Stimulated activated CD4-positive, alpha-beta T cell treated with anti-CD3 and anti-CD28 coated beads, Interleukin-2, amount 100 ng/mL, for 4 hours (primary cell): ENCODE results near the gene SYNJ2.

Experiments
- DNase-seq: peaks from one replicate; pipeline ENCODE4 v3.0.0-alpha.2; 2020; ENCODE audit warnings: low read depth

The SYNJ2 gene

GRCh38 chr6:158027590-158028285, 46.1 kb downstream of the SYNJ2 start:
- DNase-seq: no peak

DNA sequence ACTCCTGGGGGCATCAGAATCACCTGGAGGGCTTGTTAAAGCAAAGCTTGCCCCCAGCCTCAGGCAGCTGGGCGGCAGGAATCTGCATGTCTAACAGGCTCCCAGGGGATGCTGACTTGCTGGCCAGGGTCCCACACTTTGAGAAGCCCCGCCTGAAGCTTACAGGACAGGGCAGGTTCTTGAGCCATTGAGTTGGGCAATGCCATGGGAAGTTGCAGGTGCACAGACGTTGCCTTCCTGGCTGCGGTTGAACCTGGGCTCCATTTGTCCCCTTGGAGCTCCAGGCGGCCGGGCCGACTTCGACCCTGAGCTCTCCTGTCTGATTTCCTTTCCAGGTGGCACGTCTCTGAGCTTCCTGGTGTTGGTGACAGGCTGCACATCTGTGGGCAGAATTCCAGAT, 46.8 kb downstream of the SYNJ2 start:
- no peak for DNase-seq

GRCh38 chr6:158028876-158029275, 47.2 kb downstream of the SYNJ2 start:
- DNase-seq: no peak

DNA sequence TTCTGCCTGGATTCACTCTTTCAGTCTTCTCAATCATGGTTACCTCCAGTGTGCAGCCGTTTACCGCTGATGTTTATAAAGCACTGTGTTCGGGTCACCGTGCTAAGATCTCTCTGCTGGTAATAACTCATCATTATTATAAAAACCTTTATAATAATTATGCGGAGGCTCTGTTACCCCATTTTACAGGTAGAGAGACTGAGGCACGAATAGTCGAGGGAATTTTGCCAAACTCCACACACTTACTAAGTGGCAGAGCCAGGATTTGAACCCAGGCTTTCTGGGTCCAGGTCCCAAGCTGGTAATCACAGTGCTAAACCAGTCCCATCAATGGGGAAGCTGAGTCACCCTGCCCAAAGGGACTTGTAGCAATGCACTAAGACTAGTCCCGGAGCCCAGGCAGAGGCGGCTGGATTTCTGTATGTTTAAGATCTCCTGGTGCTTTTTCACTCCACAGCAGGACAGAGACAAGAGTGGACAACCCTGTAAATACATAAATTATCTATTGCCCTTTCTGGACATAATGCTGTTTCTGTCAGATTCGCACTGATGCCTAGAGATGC, 48.1 kb downstream of the SYNJ2 start:
- no peak for DNase-seq

DNA sequence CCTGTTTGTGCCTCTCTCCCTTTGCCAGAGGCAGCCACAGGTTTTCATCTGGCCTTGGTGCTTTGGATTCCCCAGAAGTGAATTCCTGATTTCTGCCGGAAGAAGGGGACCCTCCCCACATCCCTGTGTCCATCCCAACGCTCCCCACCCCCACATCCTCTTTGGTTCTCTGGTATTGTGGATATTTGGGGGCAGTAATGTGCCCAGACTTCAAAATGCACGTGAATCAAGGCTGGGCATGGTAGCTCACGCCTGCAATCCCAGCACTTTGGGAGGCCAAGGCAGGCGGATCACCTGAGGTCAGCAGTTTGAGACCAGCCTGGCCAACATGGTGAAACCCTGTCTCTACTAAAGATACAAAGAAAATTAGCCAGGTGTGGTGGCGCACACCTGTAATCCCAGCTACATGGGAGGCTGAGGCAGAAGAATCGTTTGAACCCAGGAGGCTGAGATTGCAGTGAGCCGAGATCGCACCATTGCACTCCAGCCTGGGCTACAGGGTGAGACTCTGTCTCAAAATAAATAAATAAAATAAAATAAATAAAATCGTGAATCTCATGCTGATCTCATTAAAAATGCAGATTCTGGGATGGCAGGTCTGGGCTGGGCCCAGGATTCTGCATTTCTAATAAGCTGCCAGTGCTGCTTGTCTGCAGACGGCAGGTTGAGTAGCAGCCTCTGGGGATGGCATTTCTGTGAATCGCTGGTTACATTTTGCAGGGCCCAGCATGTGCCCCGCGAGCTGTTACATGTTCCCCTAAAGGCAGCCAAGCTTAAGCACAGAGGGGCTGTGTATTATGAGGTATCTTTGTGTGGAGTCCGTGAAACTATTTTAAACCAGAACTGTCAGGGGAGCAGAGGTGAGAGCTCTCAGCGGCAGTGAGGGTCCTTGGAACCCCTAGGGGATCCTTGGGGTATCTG, 49.0 kb downstream of the SYNJ2 start:
- no peak for DNase-seq

GRCh38 chr6:158031381-158032353, 50.0 kb downstream of the SYNJ2 start:
- DNase-seq: no peak

GRCh38 chr6:158032354-158032733, 50.7 kb downstream of the SYNJ2 start:
- no peak for DNase-seq

DNA sequence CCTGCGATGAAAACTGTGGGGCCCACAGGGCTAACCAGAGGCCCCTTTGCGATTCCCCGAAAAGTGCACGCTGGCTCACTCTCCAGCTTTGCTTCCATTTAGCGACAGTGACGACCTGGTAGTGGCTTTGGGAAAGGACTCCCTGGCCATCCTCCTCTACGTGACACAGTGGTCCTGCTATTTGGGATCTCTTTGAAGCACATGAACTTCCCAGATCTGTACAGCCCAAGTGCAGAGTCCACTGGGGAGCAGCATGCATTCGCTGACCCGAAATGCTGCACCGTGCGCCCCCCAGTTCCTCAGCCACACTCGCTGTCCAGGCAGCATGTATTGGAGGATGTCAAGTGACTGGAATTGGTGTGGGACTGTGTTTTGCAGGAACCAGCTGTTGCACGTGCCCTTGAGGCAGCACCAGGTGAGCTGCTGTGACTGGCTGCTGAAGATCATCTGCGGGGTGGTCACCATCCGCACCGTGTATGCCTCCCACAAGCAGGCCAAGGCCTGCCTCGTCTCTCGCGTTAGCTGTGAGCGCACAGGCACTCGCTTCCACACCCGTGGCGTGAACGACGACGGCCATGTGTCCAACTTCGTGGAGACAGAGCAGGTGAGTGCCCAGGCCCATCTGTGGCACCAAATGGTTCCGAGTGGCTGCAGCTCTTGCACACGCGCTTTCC, 51.6 kb downstream of the SYNJ2 start:
- no peak for DNase-seq

- DNase-seq: no peak
Observed at GRCh38 chr6:158033751-158034702, 52.4 kb downstream of the SYNJ2 start.

DNA sequence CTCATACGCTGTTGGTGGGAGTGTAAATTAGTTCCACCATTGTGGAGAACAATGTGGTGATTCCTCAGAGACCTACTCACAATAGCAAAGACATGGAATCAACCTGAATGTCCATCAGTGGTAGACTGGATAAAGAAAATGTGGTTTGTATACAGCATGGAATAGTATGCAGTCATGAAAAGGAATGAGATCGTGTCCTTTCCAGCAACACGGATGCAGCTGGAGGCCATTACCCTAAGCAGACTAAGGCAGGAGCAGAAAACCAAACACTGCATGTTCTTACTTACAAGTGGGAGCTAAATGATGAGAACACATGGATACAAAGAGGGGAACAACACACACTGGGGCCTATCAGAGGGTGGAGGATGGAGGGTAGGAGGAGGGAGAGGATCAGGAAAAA, 54.6 kb downstream of the SYNJ2 start:
- DNase-seq: no peak

DNA sequence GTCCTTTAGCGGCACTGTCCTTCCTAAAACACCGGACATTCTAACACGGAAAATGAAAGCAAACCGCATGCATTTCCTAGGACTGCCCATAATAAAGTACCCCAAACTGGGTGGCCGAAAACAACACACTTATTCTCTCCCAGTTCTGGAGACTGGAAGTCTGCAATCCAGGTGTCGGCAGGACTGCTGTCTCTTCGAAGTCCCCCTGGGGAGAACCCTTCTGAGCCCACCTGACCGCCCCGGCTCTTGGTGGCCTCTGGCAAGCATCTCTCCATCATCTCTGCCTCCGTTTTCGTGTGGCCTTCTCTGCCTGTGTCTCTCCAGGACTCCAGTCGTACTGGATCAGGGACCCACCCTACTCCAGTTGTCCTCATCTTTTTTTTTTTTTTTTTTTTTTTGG, 55.4 kb downstream of the SYNJ2 start:
- DNase-seq: no peak

GRCh38 chr6:158037771-158038170, 56.1 kb downstream of the SYNJ2 start:
- DNase-seq: no peak

GRCh38 chr6:158038291-158039177, 56.9 kb downstream of the SYNJ2 start:
- no peak for DNase-seq

DNA sequence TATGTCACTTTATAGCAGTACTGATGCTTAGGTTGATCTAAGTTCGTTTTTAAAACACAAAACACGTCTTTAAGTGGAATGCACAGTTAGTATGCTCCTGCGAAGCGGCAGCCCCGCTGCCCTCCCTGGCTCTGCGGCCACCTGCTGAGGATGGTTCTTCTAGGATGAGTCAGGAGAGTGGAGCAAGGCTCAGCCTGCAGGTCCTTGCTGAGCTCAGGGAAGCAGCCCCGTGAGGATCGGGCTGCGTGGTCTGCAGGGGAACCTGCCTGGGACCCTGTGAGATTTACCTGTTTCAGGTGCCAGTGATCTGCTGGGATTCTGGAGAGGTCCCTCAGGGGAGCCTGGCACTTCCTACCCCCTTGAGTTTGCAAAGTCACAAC, 57.5 kb downstream of the SYNJ2 start:
- DNase-seq: no peak

- no peak for DNase-seq
Observed at GRCh38 chr6:158039571-158040050, 57.9 kb downstream of the SYNJ2 start.

DNA sequence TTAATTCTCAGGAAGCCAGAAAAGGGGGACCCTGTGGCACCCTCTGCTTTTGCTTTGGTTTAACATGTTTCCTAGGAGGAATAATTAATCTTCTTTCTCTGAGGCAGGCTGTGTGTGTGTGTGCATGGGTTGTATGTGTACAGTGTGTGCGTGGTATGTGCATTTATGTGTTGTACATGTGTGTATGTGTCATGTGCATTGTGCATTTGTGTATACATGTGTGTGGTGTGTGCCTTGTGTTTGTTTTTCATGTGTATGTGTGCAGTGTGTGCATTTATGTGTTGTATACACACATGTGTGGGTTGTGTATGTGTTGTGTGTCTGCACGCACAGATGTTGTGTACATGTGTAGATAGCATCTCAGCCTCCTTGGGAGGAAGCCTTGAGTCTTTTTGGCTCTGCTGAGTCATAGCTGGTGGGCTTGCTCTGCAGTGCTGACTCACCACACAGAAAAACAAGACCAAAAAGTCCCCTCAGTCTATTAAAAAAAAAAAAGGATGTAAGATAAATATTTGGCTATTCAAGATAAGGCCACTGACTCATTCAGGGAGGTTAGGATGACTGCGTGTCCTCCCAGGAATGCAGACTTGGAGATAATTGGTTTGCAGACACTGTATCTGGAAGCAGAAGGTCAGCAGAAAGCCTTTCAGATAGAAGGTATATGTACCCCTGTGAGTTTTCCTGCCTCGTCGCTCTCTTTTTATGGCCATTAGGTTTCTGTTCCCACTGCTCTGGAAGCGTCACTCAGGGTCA, 58.6 kb downstream of the SYNJ2 start:
- peak; percentile 49 for DNase-seq

DNA sequence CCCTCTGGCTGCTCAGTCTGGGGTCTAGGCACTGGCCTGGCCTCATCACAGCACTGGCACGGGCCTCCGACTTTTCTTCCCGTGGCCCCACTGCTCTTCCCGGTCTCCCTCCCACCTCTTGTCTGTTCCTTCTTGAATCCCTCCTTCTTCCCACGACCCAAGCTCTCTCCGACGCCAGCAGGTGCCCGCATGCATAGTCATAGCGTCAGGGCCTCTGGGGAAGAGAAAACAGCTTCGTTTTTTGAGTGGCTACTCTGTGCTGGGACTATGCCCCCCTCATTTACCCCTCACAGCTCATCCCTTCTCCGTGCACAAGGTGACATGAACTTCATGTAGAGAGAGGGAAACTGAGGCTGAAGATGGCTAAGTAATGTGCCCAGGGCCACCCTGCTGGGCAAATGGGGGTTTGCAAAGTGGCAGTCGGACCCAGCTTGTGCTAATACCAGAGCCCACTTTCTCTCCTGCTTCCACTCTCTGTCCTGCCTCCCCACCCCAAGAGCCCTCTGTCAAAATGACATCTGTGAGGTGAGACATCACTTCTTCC, 59.2 kb downstream of the SYNJ2 start:
- no peak for DNase-seq

DNA sequence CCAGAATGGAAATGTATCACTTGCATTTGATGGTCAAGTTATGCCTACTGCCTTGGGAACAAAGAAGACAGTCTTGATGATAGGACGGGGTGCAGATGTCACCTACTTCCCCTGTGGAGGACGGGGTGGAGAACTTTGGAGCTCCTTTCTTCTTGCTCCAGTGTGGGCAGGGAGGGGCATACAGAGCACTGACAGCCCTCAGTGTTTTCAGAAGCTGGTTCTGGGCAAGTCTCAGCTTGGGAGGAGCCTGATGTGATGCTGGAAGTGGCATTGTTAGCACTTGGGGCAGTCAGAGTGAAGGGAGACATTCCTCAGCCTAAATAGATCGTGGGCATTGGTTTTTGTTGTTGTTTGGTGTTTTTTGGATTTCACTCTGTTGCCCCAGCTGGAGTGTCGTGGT, 59.7 kb downstream of the SYNJ2 start:
- DNase-seq: no peak
